Activated T-cell treated with anti-CD3 and anti-CD28 coated beads for 24 hours (primary cell): ENCODE results near the gene QTRT2.

Experiments used
- DNase-seq: peaks from one replicate; pipeline ENCODE4 v3.0.0-alpha.2; 2020; ENCODE audit warnings: low read depth

Gene QTRT2

GRCh38 chr3:114056130-114057010 lies at the start of gene QTRT2, which contains the start of gene CCDC191:
QTRT2 (plus strand) TSS chr3:114056737; CDS start chr3:114065258, 8,521 bp downstream.
CCDC191 (minus strand) TSS chr3:114056526; CDS start chr3:114056466, 60 bp downstream.
- DNase-seq, result peak; percentile 98

GRCh38 chr3:114011059-114011797 lies 45.3 kb upstream of the QTRT2 start:
- no peak for DNase-seq

GRCh38 chr3:114014211-114014610 lies 42.3 kb upstream of the QTRT2 start:
- no peak for DNase-seq

GRCh38 chr3:114019486-114019885 lies 37.1 kb upstream of the QTRT2 start:
- DNase-seq, result no peak

- no peak for DNase-seq
Measured at GRCh38 chr3:114020907-114021306, 35.6 kb upstream of the QTRT2 start.

- no peak for DNase-seq
Measured at GRCh38 chr3:114022145-114022802, 34.3 kb upstream of the QTRT2 start.

- no peak for DNase-seq
Measured at GRCh38 chr3:114025451-114025850, 31.1 kb upstream of the QTRT2 start.

GRCh38 chr3:114026331-114026730 lies 30.2 kb upstream of the QTRT2 start:
- no peak for DNase-seq

- no peak for DNase-seq
Measured at GRCh38 chr3:114033721-114034120, 22.8 kb upstream of the QTRT2 start.

GRCh38 chr3:114034211-114034610 lies 22.3 kb upstream of the QTRT2 start:
- DNase-seq, result no peak

- no peak for DNase-seq
Measured at GRCh38 chr3:114034787-114035545, 21.6 kb upstream of the QTRT2 start.

- DNase-seq, result no peak
Measured at GRCh38 chr3:114035896-114036295, 20.6 kb upstream of the QTRT2 start.

GRCh38 chr3:114043205-114043604 lies 13.3 kb upstream of the QTRT2 start:
- DNase-seq, result no peak

GRCh38 chr3:114052216-114052615 lies 4.3 kb upstream of the QTRT2 start:
- no peak for DNase-seq

- no peak for DNase-seq
Measured at GRCh38 chr3:114057011-114057347, 442 bp downstream of the QTRT2 start.

- no peak for DNase-seq
Measured at GRCh38 chr3:114058646-114059045, 2.1 kb downstream of the QTRT2 start.

GRCh38 chr3:114060906-114061655 lies 4.5 kb downstream of the QTRT2 start:
- DNase-seq, result no peak

GRCh38 chr3:114067804-114068203 lies 11.3 kb downstream of the QTRT2 start:
- DNase-seq, result no peak

- no peak for DNase-seq
Measured at GRCh38 chr3:114068336-114068735, 11.8 kb downstream of the QTRT2 start.

- DNase-seq, result no peak
Measured at GRCh38 chr3:114071786-114072185, 15.2 kb downstream of the QTRT2 start.

- no peak for DNase-seq
Measured at GRCh38 chr3:114076711-114077110, 20.2 kb downstream of the QTRT2 start.
